Right lung (tissue), 5 donors: ENCODE results near the gene ARRDC4. TPM values are rescaled to one million over a fixed set of nuclear protein-coding genes. Genes with fewer than 3 reads are reported as not detected.
"Not testable (repeated sequence)": the region's sequence is repeated elsewhere in the genome, so short reads cannot be mapped to it uniquely, and the experiment has no call there.

ENCODE experiments used
- DNase-seq, 2 donors: peaks; one replicate each; pipeline ENCODE4 v3.0.0-alpha.2; 2013
- polyA plus RNA-seq, 5 donors: library from polyadenylated mRNA; unstranded; fragments of 120-200 nt; gene quantifications; one replicate each; pipeline versions ENCODE4 v1.2.1 to v1.2.3, GENCODE V29; 2013; ENCODE audit warnings: inconsistent platforms in 1 of 5, low replicate concordance in 1 of 5; ENCODE audit not compliant: insufficient read length in 5 of 5, insufficient read depth in 1 of 5

Gene ARRDC4
- polyA plus RNA-seq, 5 donors, result 13.0 to 20.5 (median 15.8) TPM

DNA sequence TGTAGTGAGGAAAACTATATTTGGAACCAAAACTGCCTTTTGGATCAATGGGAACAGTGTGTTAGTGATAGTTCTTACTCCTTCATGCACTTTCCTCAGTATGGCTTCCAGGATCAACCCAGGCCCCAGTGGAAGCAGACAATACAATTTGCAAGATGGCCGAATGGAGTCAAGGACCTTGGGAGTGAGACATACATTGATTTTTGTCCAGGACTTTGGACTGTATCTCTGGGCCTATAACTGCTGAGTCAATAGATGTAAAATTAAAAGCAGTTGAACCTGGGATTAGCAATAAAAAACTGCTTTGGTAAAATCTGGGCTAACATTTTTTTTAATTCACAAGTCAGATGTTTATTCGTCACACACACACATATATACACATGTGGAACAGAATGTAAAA lies 1.8 kb downstream of the ARRDC4 start:
- no peak for DNase-seq

GRCh38 chr15:97963779-97964178 lies 3.3 kb downstream of the ARRDC4 start:
- DNase-seq, result no peak

DNA sequence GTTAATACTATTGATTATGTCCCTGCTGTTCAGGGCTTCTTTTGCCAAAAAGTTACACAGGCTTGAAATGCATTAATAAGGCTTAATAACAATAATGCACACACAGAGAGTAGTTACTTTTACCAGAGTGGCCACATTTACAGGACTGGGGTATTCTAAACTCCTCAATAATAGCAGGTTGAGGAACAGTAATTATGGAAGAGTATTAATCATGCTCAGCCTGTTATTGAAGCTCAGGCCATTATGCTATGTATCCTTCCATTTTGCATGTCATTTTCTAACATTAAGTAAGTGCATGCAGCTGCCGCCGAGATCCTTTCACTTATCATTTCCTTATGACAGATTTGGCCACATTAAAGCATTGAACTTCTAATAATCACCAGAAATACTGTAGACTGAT lies 5.7 kb downstream of the ARRDC4 start:
- no peak for DNase-seq

DNA sequence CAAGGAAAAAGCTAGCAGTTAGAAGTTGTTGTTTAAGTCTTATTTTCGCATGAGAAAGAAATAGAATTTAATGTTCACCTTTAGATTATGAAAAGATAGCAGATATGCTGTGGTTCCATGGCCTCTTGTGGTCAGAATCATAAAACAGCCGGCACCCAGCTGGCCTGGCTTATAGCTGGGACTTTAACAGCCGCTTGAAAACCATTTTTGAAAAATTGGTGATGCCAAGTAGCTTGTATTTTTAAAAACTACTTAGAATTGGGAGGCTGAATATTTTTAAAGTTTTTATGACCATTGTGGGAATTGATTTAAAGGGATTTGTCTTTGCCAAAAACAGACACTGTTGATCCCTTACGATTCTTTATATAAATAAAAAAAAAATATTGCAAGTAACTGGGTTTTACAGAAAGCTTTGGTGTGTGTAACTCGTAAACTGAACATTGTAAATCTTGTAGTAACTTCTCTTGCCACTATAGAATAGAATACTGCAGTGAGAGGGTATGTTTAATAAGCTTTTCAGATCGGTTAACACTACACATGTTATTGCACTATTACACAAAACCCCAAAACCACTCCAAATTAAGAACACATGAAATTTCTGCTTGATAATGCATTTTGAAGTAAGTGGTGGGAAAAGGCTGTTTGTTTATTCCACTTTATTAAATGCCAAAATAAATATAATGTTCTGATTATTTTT lies 6.6 kb downstream of the ARRDC4 start:
- DNase-seq, result no peak

- DNase-seq, result no peak
Observed at GRCh38 chr15:97967881-97968280, 7.4 kb downstream of the ARRDC4 start.

GRCh38 chr15:97968380-97968779 lies 7.9 kb downstream of the ARRDC4 start:
- no peak for DNase-seq

DNA sequence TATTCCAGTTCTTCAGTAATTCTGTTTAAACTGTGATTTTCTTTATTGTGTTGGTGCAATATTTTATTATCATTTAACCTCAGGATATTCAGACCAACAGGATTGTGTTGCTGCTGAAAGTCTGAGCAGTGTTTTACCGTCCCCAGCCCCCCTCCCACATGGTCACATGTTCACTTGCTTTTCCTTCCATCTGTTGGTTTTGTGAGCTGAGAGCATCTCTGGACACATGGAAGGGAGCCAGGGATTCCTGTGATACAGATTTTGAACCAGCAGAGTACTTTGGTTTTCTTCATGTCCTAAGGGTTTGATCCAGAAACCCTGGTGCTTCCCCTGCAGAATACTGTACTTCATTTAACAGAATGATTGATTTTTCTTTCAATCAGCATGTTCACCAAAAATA lies 11.9 kb downstream of the ARRDC4 start:
- no peak for DNase-seq

GRCh38 chr15:97976129-97976528 lies 15.6 kb downstream of the ARRDC4 start:
- DNase-seq, result no peak

DNA sequence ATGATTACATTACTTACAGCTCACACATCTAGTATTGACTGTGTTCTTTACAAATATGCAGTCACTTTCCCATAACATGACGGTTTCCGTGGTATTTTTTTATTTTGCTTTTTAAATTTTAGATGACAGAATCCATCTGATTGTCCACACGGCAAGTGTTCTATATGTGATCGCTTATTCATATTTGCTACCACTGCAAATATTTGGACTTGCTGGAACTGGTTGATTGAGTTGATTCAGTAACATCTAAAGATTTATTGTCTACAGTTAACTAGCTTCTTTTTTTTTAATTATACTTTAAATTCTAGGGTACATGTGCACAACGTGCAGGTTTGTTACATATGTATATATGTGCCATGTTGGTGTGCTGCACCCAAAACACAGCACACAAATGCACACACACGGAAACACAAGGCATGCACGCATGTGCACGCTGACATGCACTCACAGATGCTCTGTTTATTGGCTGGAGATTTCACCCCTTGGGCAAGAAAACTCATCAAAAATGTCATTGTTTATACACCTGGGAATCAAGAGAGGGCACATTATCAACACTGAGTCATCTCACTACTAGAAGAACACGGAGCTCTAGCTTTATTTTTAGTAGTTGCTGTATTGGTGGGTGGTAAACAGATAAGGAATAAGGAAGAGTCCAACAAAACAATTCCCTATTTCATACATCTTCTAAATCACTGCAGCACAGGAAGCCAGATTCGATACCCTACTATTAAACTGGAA lies 16.4 kb downstream of the ARRDC4 start:
- DNase-seq, result no peak

DNA sequence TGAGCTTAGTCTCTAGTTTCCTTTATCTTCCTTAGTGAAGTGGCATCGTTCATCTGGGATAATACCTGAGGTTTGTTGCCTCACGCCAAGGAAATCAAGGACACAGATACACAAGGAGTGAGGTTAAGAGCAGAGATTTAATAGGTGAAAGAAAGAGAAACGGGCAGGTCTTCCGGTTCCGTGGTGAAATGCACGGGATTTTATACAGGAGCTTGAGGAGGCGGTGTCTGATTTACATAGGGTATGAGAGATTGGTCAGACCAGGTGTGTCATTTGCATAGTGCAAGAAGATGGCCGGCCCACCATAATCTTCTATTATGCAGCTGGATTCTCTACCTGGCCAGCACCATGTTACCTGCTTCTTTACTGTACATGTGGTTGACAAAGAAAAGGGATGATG lies 17.2 kb downstream of the ARRDC4 start:
- no peak for DNase-seq

GRCh38 chr15:97978401-97979139 lies 18.1 kb downstream of the ARRDC4 start:
- DNase-seq, result no peak

- no peak for DNase-seq
Observed at GRCh38 chr15:97979140-97979520, 18.6 kb downstream of the ARRDC4 start.

GRCh38 chr15:97981058-97981457 lies 20.6 kb downstream of the ARRDC4 start:
- no peak for DNase-seq

DNA sequence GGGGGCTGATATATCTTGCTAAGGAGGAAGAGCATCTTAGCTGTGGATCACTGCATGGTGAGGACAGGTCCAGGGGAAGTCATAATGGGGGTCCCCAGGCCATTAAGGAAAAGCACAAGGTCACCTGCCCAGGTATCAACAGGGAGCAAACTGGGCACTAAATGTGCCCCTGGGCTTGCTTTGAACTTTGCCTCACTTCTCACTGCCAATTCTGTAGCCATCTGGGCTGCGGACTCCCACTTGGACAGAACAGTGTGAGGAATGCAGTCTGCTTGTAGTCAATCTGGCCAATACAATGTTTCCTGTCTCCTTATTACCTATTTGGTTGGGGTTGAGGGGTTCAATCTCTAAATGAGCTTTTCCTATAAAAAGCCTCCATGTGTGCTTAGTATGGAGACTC lies 21.3 kb downstream of the ARRDC4 start:
- no peak for DNase-seq

DNA sequence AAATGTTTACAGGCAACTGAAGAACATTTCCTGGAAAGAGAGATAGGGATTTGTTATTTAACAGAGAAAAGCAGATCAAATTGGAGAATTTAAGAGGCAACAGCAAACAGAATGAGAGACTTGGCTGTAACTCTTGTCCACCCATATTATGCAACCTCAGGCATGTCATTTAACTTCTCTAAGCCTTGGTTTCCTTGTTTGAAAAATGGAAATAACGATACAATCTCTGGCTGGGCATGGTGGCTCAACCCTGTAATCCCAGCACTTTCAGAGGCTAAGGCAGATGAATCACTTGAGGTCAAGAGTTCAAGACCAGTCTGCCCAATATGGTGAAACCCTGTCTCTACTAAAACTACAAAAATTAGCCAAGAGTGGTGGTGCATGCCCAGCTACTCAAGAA lies 23.7 kb downstream of the ARRDC4 start:
- no peak for DNase-seq

GRCh38 chr15:97985979-97986378 lies 25.5 kb downstream of the ARRDC4 start:
- DNase-seq, result not testable (repeated sequence)

GRCh38 chr15:97986781-97987180 lies 26.3 kb downstream of the ARRDC4 start:
- no peak for DNase-seq

DNA sequence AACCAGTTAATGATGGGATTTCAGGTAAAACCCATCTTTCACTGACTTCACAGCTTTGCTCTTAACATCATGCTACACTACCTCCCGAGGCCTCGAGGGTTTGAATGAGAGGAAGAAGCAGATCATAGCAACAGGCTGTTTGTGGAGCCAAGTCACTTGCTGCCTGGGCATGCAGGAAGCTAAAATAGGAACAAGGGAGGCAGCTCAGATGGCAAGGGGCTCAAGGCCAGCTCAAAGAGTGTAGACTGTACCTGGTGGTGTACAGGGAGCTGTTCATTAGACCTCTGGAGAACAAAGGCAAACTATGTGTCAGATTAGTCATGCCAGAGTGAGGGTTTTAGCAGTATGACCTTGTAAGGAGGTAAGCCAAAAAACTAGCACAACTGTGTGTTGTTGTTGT lies 28.8 kb downstream of the ARRDC4 start:
- DNase-seq, result no peak

- DNase-seq, result no peak
Observed at GRCh38 chr15:97991972-97992541, 31.6 kb downstream of the ARRDC4 start.

DNA sequence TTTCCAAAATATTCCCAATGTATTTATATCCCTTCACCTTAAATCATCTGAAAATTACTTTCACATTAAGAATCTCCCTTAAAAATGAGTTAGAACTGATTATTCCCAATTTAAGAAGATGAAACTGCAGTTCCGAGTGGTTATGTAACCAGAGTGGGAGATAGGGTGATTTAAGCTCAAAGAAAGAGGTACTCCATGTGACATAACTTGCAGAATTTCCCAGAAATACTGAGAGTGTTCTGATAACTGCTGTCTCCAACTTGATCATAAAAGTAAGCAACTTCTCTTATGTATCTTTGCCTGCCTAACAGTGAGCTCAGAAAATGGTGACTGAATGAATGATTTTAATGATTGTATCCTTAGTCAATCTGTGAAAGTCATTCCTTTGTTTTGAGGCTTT lies 32.3 kb downstream of the ARRDC4 start:
- DNase-seq, result no peak

GRCh38 chr15:97993310-97993738 lies 32.8 kb downstream of the ARRDC4 start:
- no peak for DNase-seq

DNA sequence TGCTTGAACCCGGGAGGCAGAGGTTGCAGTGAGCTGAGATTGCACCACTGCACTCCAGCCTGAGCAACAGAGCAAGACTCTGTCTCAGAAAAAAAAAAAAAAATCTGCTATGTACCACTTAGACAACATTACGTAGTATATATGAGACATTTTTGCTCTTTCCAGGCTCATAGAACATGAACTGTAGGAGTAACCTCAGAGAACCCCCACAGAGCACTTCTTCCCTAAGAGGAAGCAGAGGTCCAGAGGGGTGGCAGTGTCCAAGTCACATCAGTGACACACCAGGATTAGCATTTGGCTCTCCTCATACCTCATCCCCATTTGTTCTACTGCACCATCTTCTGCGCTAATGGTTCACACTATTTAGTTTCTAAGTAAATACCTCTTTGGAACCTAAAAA lies 33.7 kb downstream of the ARRDC4 start:
- DNase-seq, result no peak

DNA sequence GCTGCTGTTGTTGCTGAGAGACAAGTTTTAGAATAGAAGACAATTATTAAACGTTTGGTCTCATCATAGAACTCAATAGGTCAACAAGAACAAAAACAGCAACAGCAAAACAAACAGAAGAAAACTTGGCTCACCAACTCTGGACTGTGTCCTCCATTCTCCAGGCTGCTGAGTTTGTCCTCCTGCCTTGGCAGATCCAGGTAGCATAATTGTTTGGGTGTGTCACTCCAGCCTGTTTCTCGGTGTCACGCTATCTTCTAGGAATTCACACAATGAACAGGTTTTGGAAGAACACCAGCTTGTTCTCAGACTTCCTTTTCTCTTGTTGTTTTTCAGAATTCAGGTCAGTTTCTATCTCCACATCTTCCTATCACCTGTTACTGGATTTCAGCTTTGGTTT lies 34.7 kb downstream of the ARRDC4 start:
- no peak for DNase-seq
